OCI-LY7 (cell line): Measurements from ENCODE around the gene ANAPC5. TPM values are rescaled to one million over a fixed set of nuclear protein-coding genes. Genes with fewer than 3 reads are reported as not detected.

Experiments used
- BruUV-seq: library from RNA; stranded (reverse); fragments of 400-500 nt; replicated peaks from 2 replicates; lab custom pipeline; 2021; lab: Mats Ljungman, UMichigan
- CTCF ChIA-PET: fragments of 300-600 bp; sonication (Branson Sonifier 250); formaldehyde crosslinking; loops from one replicate; lab custom pipeline; 2022; ENCODE audit warnings: antibody characterized with exemption; ENCODE audit not compliant: unreplicated experiment; lab: Charles Lee
- POLR2A ChIA-PET: fragments of 300-600 bp; sonication (Branson Sonifier 250); formaldehyde crosslinking; loops from one replicate; lab custom pipeline; 2022; ENCODE audit warnings: antibody characterized with exemption; lab: Charles Lee
- DNase-seq: peaks from one replicate; pipeline ENCODE4 v3.0.0-alpha.2; 2015; ENCODE audit warnings: low spot score
- H2AFZ ChIP-seq: fragments of 200-600 bp; sonication (generic), shearing (Covaris generic); 2 replicates; pipeline ENCODE4 v1.6.1; 2014; ENCODE audit warnings: mild to moderate bottlenecking, antibody characterized with exemption, low read length, moderate library complexity
- H3K27ac ChIP-seq: fragments of 200-600 bp; sonication (generic); 2 replicates; pipeline ENCODE4 v1.5.1; 2014; ENCODE audit warnings: mixed run types, low read depth, mild to moderate bottlenecking, moderate library complexity, low read length, inconsistent platforms; ENCODE audit not compliant: poor library complexity, severe bottlenecking
- H3K36me3 ChIP-seq: fragments of 200-600 bp; sonication (generic); 2 replicates; pipeline ENCODE4 v1.6.1; 2014; ENCODE audit warnings: mild to moderate bottlenecking, antibody characterized with exemption, low read length, moderate library complexity, mixed read lengths; ENCODE audit not compliant: insufficient read depth
- H3K4me1 ChIP-seq: fragments of 200-600 bp; sonication (generic); 2 replicates; pipeline ENCODE4 v1.5.1; 2014; ENCODE audit warnings: mild to moderate bottlenecking, low read length; ENCODE audit not compliant: insufficient read depth, poor library complexity, severe bottlenecking
- H3K4me2 ChIP-seq: fragments of 200-600 bp; sonication (generic); 2 replicates; pipeline ENCODE4 v1.6.1; 2014; ENCODE audit warnings: mild to moderate bottlenecking, low read length
- H3K4me3 ChIP-seq: fragments of 200-600 bp; sonication (generic); 2 replicates; pipeline ENCODE4 v1.5.1; 2014; ENCODE audit warnings: mild to moderate bottlenecking, low read depth, low read length; ENCODE audit not compliant: poor library complexity, severe bottlenecking
- H3K79me2 ChIP-seq: fragments of 200-600 bp; sonication (generic); 2 replicates; pipeline ENCODE4 v1.6.1; 2016; ENCODE audit warnings: low read depth, mild to moderate bottlenecking, low read length, moderate library complexity, mixed read lengths; ENCODE audit not compliant: insufficient read depth
- H3K9me2 ChIP-seq: fragments of 200-600 bp; sonication (generic); 2 replicates; pipeline ENCODE4 v1.6.1; 2016; ENCODE audit warnings: mild to moderate bottlenecking, low read length, mixed read lengths; ENCODE audit not compliant: insufficient read depth
- H3K9me3 ChIP-seq: fragments of 200-600 bp; sonication (generic); 2 replicates; pipeline ENCODE4 v1.6.1; 2014; ENCODE audit warnings: mild to moderate bottlenecking, mixed run types, low read length, mixed read lengths
- H4K20me1 ChIP-seq: fragments of 200-600 bp; sonication (generic); 2 replicates; pipeline ENCODE4 v1.6.1; 2014; ENCODE audit warnings: mild to moderate bottlenecking, antibody characterized with exemption, low read length, moderate library complexity, mixed read lengths; ENCODE audit not compliant: insufficient read depth
- CTCF ChIP-seq: fragments of 200-600 bp; sonication (generic); conservative IDR thresholded peaks from 2 replicates; pipeline ENCODE4 v1.5.1; 2014; ENCODE audit warnings: mild to moderate bottlenecking, antibody characterized with exemption, low read length, moderate library complexity, mixed read lengths
- EZH2phosphoT487 ChIP-seq: fragments of 200-600 bp; sonication (generic); IDR thresholded peaks from 2 replicates; pipeline ENCODE4 v1.6.1; 2018; ENCODE audit warnings: low read depth, borderline replicate concordance, mild to moderate bottlenecking, mixed run types, antibody characterized with exemption, low read length, moderate library complexity, mixed read lengths
- intact Hi-C: fragments of 100-400 bp; cut with micrococcal nuclease; formaldehyde crosslinking; loops from one replicate; pipeline ENCODE4 v1.10.0; 2022; ENCODE audit not compliant: unreplicated experiment
- total RNA-seq, 2 experiments: library from RNA; depleted of rRNA in 1 of 2; stranded (reverse); fragments of >200 nt in 1 of 2; shearing (Covaris generic) in 1 of 2; gene quantifications; 2 replicates each; pipeline ENCODE4 v1.2.3, GENCODE V29; 2014 to 2022

The ANAPC5 gene
- total RNA-seq, 2 experiments from 2014 or later = 186 to 217 TPM

- H2AFZ ChIP-seq = no peak overlapping the region
- POLR2A ChIA-PET = interaction anchor here (0.6 kb wide), 1 partner anchor 687 kb away, joined by 4 read pairs; no protein-coding TSS in a partner anchor
- peaks cover 22% of the 10 kb centered on the region for H3K36me3 ChIP-seq
- H3K9me2 ChIP-seq = no peaks in the 10 kb centered on the region
- BruUV-seq = TSS peak; percentile 47
- H3K4me3 ChIP-seq = no peak overlapping the region
- TF ChIP-seq CTCF (no peak), EZH2phosphoT487 (no peak)
- CTCF ChIA-PET = no interaction called here
- intact Hi-C loops = no loop called here
- H3K4me2 ChIP-seq = 0 out of 2 replicates have a peak overlapping the region, but pooled peaks have one; percentile 94
- H3K9me3 ChIP-seq = no peaks in the 10 kb centered on the region
- H3K4me1 ChIP-seq = peaks cover 36% of the 10 kb centered on the region
- H3K27ac ChIP-seq = no peak overlapping the region
- peaks cover 31% of the 10 kb centered on the region for H3K79me2 ChIP-seq
- H4K20me1 ChIP-seq = no peaks in the 10 kb centered on the region; the same call in 1 of the 2 replicates
- DNase-seq = no peak
Measured at GRCh38 chr12:121294151-121294889, 57.9 kb downstream of the ANAPC5 start.

- ChIA-PET POLR2A (interaction anchor here (0.6 kb wide), 1 partner anchor 688 kb away, joined by 4 read pairs; no protein-coding TSS in a partner anchor), CTCF (no interaction called here)
- Histone ChIP-seq H3K4me1 (peaks cover 37% of the 10 kb centered on the region), H2AFZ (no peak overlapping the region), H3K4me3 (no peak overlapping the region), H3K4me2 (no peak overlapping the region; the same call in 1 of the 2 replicates), H3K27ac (no peak overlapping the region), H3K36me3 (peaks cover 22% of the 10 kb centered on the region), H3K9me2 (no peaks in the 10 kb centered on the region), H4K20me1 (no peaks in the 10 kb centered on the region; the same call in 1 of the 2 replicates), H3K79me2 (peaks cover 31% of the 10 kb centered on the region), H3K9me3 (no peaks in the 10 kb centered on the region)
- BruUV-seq = TSS peak; percentile 52
- no peak for TF ChIP-seq EZH2phosphoT487
- no peak for TF ChIP-seq CTCF
- DNase-seq = no peak
- intact Hi-C loops = no loop called here
Measured at GRCh38 chr12:121293603-121294002, 58.6 kb downstream of the ANAPC5 start.

- intact Hi-C loops = no loop called here
- TF ChIP-seq CTCF = no peak
- no peak for TF ChIP-seq EZH2phosphoT487
- Histone ChIP-seq H3K79me2 (peaks cover 22% of the 10 kb centered on the region), H3K4me1 (peaks cover 37% of the 10 kb centered on the region), H3K9me3 (no peaks in the 10 kb centered on the region), H3K4me3 (no peak overlapping the region), H3K4me2 (no peak overlapping the region), H3K9me2 (no peaks in the 10 kb centered on the region), H2AFZ (no peak overlapping the region), H4K20me1 (no peaks in the 10 kb centered on the region; the same call in 1 of the 2 replicates), H3K27ac (no peak overlapping the region), H3K36me3 (peaks cover 22% of the 10 kb centered on the region)
- ChIA-PET POLR2A (no interaction called here), CTCF (no interaction called here)
- no TSS peak for BruUV-seq
- no peak for DNase-seq
Measured at GRCh38 chr12:121290410-121290809, 61.8 kb downstream of the ANAPC5 start.
